HG02981 (cell line): ENCODE results near the gene GPLD1.

Experiments
- ATAC-seq: cut with Tn5 transposase; IDR thresholded peaks from one replicate; pipeline ENCODE4 v1.9.1; 2021; ENCODE audit warnings: mild to moderate bottlenecking, moderate library complexity; ENCODE audit not compliant: unreplicated experiment

Gene GPLD1

DNA sequence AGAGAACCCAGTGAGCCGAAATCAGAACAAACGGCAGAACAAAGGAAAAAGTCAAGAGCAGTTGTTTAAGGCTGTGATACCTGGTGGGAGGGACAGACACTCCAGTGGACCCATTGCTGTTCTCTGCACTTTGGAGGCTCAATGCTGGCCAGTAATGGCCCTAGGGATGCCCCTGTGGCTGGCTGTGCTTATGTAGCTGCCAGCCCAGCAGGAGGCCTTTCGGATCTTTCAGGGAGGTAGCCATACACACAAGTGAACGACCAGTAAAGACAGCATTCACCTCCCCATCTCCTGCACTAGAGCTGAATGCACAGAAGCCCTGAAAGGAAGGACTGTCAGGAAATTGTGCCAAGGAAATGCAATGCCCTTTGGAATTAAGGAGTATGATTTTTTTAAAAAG, 34.3 kb downstream of the GPLD1 start:
- no peak for ATAC-seq

GRCh38 chr6:24454452-24454851, 34.9 kb downstream of the GPLD1 start:
- ATAC-seq = no peak

DNA sequence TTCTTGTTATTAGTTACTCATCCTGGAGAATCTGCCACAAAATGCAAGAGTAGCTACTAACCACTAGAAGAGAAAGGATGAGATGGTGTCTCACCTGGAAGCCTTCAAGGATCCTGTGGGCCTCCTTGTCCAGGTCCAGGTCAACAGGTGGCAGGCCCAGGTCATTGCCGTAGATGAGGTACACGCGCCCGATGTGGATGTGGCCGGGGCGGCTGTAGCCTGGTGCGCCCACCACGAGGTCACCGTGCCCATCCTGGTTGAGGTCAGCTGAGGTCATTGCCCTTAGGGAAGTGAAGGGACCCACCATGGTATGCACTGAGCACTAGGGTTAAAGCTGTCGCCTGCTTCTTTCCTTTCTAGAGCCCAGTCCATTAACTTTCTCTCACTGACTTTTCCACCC, 35.5 kb downstream of the GPLD1 start:
- ATAC-seq = no peak

DNA sequence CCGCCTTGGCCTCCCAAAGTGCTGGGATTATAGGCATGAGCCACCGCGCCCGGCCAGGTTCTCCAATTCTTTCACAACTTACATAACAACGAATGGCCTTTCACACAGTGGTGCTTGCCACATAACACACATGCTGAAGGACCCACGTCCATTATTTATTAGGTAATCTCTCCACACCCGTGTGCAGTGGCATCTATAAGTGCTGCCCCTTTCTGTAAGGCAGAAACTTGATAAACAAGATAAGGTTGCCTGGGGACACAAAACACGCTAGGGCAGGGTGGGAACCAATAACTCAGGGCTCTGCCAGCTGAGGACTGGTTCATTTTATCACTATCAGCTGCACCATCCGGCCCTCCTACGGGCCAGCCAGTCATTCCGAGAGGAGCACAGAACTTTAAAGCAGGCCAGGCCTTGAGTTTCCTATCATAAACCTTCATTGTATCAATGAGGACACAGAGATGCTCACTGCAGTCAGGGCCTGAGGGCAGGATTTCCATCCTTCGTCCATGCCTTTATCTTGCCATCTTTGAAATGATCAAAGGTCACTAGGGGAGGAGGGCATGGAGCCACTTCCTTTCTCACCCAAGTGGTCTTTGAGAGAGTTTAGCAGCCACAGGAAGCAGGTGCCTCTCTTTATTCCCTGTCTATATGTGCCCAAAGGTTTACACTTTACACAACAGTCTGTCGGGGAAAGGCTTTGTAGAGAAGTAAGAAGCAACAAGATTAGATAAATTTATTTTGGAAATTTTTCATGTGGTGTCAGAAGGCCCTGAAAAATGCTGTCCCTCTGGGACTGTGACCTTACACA, 37.6 kb downstream of the GPLD1 start:
- ATAC-seq = no peak

DNA sequence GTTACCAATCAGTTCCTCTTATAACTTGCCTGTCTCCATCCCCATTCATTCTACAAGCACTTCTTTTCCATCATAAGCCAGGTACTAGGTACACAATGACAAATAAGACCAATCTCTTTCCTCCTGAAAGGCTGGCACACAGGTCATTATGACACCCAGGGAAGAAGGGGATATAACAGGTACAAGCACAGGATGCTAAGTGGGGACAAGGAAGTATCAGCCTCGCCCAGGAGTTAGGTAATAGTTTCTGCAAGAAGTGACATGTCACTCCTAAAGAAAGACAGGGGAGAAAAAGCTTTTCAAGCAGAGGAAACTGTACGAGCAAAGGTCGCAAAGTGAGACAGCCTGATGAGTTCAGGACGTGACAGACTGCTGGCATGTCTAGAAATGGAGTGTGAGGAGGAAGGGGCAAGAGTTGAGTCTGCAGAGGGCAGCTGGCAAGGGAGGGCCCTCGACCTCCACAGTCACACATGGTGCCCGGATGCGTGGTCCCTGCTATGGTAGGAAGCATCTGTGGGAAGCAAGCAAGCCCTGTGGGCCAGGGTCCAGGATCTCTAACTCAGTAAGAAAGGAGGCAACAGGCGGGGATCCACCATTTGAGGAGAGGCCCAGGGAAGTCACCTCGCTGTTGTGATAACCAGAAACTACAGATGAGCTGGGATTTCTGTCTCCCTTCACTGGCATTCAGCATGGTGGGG, 40.4 kb downstream of the GPLD1 start:
- ATAC-seq = no peak

DNA sequence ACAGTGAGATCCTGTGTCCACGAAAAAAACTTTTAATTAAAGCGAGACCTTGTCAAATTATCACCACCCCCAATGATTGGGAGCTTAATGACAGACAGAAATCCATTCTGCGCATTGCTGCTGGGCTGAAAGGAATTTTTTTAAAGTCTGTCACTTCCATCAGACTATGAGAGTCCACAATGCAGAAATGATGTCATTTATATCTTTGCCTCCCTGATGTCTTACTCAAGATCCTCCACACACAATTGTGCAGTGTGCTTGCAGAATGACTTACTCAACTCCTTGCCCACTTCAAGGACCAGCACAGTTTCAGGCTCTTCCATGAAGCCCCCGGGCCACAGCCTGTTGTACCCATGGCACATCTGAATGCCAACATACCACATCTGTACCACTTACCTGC, 41.0 kb downstream of the GPLD1 start:
- no peak for ATAC-seq

GRCh38 chr6:24446670-24447069, 42.7 kb downstream of the GPLD1 start:
- ATAC-seq = no peak

DNA sequence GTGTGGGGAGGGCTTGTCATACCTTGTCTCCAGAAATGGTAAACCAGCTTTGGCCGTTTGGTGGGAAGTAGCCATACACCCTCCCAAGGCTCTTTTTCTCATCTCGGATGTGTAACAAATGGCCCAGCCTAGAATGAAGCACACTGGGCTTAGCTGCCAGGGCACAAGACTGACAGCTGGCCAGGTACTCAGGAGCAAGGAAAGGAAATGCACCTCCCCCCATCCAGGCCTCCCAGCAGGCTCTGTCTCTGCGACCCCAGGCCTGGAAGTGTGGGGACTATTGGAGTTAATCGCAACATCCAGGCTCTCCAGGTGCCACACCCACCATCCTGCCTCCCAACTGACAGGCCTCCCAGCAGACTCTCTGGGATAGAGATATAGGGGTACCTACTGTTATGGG, 43.7 kb downstream of the GPLD1 start:
- ATAC-seq = no peak

DNA sequence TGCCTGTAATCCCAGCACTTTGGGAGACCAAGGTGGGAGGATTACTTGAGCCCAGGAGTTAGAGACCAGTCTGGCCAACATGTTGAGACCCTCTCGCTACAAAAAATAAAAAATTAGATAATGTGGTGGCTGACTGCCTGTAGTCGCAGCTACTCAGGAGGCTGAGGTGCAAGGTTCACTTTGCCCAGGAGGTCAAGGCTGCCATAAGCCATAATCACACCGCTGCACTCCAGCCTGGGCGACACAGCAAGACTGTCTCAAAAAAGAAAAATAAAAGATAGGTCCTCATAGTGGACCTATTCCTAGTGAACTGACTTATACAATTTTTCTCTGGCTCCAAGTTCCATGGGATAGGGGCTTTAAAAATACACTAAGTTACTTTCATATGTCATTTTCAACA, 44.8 kb downstream of the GPLD1 start:
- ATAC-seq = no peak

DNA sequence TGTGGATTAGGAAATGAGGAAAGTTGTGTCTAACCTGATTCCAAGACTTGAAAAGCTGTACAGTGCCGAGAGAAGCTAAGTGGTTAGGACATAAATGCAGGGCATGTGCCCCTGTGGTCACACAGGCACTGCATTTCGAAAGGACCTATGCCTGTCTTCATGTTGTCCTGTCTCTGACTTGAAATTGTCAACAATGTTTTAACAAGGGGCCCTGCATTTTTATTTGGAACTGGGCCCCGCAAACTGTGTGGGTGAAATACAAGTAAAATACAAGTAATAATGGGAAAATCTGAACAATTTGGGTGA, 47.8 kb downstream of the GPLD1 start:
- ATAC-seq = no peak

- no peak for ATAC-seq
These were observed 48.3 kb downstream of the GPLD1 start for GRCh38 chr6:24440897-24441598.

- no peak for ATAC-seq
These were observed 49.4 kb downstream of the GPLD1 start for GRCh38 chr6:24439858-24440539.

- no peak for ATAC-seq
These were observed 52.4 kb downstream of the GPLD1 start for GRCh38 chr6:24436979-24437378.

GRCh38 chr6:24432611-24433010, 56.8 kb downstream of the GPLD1 start:
- ATAC-seq = no peak

DNA sequence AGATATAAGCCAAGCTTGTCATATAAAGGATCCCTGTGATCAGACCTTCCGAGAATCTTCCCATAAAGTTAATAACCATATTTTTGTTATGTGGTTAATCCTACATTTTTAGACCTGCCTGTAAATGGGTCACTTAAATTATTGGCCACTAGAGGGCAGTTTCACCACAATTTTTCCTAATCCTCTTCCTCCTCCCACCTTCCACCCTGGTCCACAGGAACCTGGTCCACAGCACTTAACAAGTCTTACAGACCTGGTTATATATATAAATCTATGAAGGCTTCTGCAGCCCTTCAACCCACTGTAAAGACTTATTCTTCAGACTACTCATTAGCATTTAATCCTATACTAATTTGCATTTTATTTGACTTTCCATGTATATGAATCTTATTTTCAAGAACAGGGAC, 58.3 kb downstream of the GPLD1 start:
- no peak for ATAC-seq

DNA sequence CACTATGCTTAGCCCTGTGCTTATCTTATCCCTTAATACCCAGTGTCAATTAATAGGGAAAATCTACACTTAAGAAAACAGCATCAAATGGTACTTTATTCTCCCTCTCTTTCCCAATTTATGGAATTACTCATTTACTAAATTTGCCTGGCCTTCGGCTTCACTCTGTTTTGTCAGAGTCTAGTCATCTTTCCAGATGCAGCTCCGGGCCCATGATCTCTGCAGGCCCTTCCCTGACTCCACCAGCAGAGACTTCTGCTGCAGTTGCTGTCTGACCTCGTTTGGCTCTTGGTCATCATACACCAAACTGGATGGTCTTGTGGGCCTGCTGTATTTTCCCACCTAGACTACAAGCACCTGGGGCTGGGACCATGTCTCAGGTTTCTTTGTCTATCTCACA, 59.3 kb downstream of the GPLD1 start:
- ATAC-seq = no peak

- ATAC-seq = no peak
These were observed 60.2 kb downstream of the GPLD1 start for GRCh38 chr6:24429146-24429545.

DNA sequence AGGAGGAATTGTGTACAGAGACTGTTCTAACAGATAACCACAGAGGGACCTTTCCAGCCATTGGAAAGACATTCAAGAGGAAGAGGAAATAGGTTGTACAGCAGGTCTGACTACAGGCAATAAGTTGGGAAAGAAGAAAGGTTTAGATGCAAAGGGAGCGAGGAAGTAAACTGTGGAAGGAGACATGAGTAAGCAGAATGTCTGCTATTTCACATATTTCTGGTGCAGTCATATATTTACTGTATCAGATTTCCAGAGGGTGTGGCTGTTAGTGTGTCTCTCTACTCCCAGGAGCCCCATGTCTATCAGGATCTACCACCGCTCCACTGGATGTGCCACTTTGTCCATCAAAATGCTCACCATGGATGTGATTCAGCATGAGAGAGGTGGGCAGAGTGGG, 60.8 kb downstream of the GPLD1 start:
- no peak for ATAC-seq

GRCh38 chr6:24426729-24427446, 62.5 kb downstream of the GPLD1 start:
- ATAC-seq = no peak

DNA sequence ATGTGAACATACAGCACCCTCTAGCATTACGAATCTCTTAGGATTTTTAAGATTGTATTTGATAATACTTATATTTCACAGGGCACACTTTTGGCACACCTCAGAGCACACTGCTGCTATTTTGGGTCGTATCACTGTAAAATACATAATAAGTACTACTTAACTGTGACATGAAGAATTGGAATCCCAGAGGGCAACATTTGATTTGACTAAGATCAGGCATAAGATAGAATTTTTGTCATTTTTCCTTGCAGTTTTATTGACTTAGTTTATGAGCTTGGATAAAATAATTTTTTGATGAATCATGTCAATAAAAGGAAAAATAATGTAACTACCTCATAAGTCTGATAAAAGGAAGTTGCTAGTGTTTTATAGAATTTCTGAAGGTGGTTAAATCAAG, 64.3 kb downstream of the GPLD1 start:
- ATAC-seq = no peak

DNA sequence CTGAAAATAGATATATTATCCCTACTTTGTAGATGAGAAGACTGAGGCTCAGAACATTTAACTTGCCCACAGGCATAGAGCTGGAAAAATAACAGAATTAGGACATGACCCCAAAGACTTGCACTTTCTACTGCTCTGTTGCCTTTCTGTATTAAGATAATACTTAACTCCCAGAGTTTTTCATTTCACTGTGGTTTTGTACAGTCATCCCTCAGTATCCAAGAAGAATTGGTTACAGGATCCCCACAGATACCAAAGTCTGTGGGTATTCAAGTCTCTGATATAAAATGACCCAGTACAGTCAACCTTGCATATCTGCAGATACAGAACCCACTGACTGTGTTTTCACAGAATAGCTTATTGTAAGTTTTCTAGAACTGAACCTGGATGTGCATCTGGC, 69.9 kb downstream of the GPLD1 start:
- no peak for ATAC-seq
